ENCODE results near the gene PSMB5. TPM values are rescaled to one million over a fixed set of nuclear protein-coding genes. Genes with fewer than 3 reads are reported as not detected.

The PSMB5 gene
- total and polyA plus RNA-seq, 9 of the 15 experiments (the other 6 are each of a cell fraction or from before 2014, with no cell fraction given) = 198 to 1,870 (median 269) TPM

DNA sequence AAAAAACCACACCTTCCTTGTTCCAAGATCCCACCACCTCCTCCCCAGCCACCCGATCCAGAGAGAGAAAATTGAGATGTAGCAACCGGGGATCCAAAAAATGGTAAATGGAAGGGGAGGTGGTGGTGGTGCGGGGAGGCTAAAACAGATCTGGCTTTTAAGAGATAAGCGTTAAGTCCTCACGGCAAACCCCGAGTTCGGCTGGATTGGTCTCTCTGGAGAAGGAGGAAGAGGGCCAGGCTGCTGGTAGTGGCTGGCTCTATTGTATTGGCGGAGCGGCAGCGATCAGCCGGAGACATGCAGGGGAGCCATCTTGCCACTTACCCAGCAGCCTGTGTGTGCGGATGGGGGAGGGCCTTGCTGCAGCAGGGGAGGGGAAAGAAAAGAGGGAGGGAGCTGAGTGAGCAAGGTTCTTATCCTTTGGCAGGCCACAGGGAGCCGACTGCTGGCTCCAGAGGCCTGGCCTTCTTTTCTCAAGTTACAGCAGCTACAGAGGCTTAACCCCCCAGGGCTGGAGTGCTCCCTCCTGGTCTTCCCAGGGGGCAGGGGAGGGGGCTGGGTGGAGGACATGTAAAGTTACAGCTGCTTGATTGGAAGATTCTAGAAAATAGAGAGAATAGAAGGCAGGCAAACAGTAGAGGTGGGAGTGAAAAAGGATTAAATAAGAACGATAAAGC, 36.7 kb upstream of the PSMB5 start (continued):
- TF ChIP-seq RBBP5 (IDR thresholded peaks at IDR 0.05; ENCODE audit: borderline replicate concordance, insufficient read depth, low read length, poor library complexity, severe bottlenecking) = peak; percentile 76
- no peak for TF ChIP-seq ZNF583 (CRISPR knock-in tag; IDR thresholded peaks at IDR 0.05)
- TF ChIP-seq SIN3B (IDR thresholded peaks at IDR 0.05; ENCODE audit: low read depth) = peak; percentile 78
- TF ChIP-seq SMC3 (conservative IDR thresholded peaks at IDR 0.05; ENCODE audit: insufficient read depth, low read depth, low read length) = no peak
- TF ChIP-seq POLR2G (IDR thresholded peaks at IDR 0.05; ENCODE audit: low read depth, low read length) = peak; percentile 83
- no peak for TF ChIP-seq ARID1B (IDR thresholded peaks at IDR 0.05)
- 0 out of 2 replicates have a peak, but pooled peaks have one; percentile 56 for TF ChIP-seq ZNF175 (CRISPR knock-in tag; IDR thresholded peaks at IDR 0.05; ENCODE audit: low read depth)
- TF ChIP-seq, protein P1, sequence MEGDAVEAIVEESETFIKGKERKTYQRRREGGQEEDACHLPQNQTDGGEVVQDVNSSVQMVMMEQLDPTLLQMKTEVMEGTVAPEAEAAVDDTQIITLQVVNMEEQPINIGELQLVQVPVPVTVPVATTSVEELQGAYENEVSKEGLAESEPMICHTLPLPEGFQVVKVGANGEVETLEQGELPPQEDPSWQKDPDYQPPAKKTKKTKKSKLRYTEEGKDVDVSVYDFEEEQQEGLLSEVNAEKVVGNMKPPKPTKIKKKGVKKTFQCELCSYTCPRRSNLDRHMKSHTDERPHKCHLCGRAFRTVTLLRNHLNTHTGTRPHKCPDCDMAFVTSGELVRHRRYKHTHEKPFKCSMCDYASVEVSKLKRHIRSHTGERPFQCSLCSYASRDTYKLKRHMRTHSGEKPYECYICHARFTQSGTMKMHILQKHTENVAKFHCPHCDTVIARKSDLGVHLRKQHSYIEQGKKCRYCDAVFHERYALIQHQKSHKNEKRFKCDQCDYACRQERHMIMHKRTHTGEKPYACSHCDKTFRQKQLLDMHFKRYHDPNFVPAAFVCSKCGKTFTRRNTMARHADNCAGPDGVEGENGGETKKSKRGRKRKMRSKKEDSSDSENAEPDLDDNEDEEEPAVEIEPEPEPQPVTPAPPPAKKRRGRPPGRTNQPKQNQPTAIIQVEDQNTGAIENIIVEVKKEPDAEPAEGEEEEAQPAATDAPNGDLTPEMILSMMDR (IDR thresholded peaks at IDR 0.05 in 2 of 3, conservative IDR thresholded peaks at IDR 0.05 in 1 of 3; ENCODE audit: insufficient read depth in 2 of 3, low read depth in 1 of 3, low read length in 3 of 3) = no peak
- TF ChIP-seq ZFX (CRISPR knock-in tag; IDR thresholded peaks at IDR 0.05) = peak; percentile 63
- TF ChIP-seq, protein P2, sequence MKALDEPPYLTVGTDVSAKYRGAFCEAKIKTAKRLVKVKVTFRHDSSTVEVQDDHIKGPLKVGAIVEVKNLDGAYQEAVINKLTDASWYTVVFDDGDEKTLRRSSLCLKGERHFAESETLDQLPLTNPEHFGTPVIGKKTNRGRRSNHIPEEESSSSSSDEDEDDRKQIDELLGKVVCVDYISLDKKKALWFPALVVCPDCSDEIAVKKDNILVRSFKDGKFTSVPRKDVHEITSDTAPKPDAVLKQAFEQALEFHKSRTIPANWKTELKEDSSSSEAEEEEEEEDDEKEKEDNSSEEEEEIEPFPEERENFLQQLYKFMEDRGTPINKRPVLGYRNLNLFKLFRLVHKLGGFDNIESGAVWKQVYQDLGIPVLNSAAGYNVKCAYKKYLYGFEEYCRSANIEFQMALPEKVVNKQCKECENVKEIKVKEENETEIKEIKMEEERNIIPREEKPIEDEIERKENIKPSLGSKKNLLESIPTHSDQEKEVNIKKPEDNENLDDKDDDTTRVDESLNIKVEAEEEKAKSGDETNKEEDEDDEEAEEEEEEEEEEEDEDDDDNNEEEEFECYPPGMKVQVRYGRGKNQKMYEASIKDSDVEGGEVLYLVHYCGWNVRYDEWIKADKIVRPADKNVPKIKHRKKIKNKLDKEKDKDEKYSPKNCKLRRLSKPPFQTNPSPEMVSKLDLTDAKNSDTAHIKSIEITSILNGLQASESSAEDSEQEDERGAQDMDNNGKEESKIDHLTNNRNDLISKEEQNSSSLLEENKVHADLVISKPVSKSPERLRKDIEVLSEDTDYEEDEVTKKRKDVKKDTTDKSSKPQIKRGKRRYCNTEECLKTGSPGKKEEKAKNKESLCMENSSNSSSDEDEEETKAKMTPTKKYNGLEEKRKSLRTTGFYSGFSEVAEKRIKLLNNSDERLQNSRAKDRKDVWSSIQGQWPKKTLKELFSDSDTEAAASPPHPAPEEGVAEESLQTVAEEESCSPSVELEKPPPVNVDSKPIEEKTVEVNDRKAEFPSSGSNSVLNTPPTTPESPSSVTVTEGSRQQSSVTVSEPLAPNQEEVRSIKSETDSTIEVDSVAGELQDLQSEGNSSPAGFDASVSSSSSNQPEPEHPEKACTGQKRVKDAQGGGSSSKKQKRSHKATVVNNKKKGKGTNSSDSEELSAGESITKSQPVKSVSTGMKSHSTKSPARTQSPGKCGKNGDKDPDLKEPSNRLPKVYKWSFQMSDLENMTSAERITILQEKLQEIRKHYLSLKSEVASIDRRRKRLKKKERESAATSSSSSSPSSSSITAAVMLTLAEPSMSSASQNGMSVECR (CRISPR knock-in tag; IDR thresholded peaks at IDR 0.05) = 0 out of 2 replicates have a peak, but pooled peaks have one; percentile 29
- TF ChIP-seq RHOXF2B (CRISPR knock-in tag; conservative IDR thresholded peaks at IDR 0.05) = 0 out of 2 replicates have a peak, but pooled peaks have one; percentile 73
- peak; percentile 5 for TF ChIP-seq NEUROD1 (IDR thresholded peaks at IDR 0.05; ENCODE audit: borderline replicate concordance, low read depth, low read length, partially characterized antibody)
- TF ChIP-seq ZBTB7A (IDR thresholded peaks at IDR 0.05; ENCODE audit: borderline replicate concordance, control insufficient read depth, low read depth, low read length) = peak; percentile 67; the same call in 1 of the 2 replicates
- TF ChIP-seq, protein P3, sequence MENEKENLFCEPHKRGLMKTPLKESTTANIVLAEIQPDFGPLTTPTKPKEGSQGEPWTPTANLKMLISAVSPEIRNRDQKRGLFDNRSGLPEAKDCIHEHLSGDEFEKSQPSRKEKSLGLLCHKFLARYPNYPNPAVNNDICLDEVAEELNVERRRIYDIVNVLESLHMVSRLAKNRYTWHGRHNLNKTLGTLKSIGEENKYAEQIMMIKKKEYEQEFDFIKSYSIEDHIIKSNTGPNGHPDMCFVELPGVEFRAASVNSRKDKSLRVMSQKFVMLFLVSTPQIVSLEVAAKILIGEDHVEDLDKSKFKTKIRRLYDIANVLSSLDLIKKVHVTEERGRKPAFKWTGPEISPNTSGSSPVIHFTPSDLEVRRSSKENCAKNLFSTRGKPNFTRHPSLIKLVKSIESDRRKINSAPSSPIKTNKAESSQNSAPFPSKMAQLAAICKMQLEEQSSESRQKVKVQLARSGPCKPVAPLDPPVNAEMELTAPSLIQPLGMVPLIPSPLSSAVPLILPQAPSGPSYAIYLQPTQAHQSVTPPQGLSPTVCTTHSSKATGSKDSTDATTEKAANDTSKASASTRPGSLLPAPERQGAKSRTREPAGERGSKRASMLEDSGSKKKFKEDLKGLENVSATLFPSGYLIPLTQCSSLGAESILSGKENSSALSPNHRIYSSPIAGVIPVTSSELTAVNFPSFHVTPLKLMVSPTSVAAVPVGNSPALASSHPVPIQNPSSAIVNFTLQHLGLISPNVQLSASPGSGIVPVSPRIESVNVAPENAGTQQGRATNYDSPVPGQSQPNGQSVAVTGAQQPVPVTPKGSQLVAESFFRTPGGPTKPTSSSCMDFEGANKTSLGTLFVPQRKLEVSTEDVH (IDR thresholded peaks at IDR 0.05; ENCODE audit: low read depth, partially characterized antibody) = peak; percentile 73
- TF ChIP-seq SAP30 (IDR thresholded peaks at IDR 0.05; ENCODE audit: borderline replicate concordance, insufficient read depth, low read depth, low read length, poor library complexity, severe bottlenecking) = no peak
- no peak for TF ChIP-seq HSF4 (CRISPR knock-in tag; IDR thresholded peaks at IDR 0.05; ENCODE audit: borderline replicate concordance)
